Right lobe of liver (tissue), 6 donors: ENCODE results near the gene TLCD3A. TPM values are rescaled to one million over a fixed set of nuclear protein-coding genes. Genes with fewer than 3 reads are reported as not detected.
"Not testable (repeated sequence)": the region's sequence is repeated elsewhere in the genome, so short reads cannot be mapped to it uniquely, and the experiment has no call there.

Experiments
- ATAC-seq, 4 donors: fragments of 200-7000 bp; cut with Tn5 transposase; one replicate each; pipeline ENCODE4 v1.9.1; 2020; ENCODE audit warnings: mild to moderate bottlenecking in 4 of 4, moderate library complexity in 4 of 4
- DNase-seq, 3 donors: peaks; one replicate each; pipeline ENCODE4 v3.0.0-alpha.2; 2020
- H3K27ac ChIP-seq, 3 donors: fragments of 200-600 bp; one replicate each; pipeline ENCODE4 v1.8.0; 2022
- H3K27me3 ChIP-seq, 2 donors: fragments of 200-600 bp; one replicate each; pipeline ENCODE4 v1.8.0; 2022
- H3K36me3 ChIP-seq, 4 donors: fragments of 200-600 bp; sonication (generic) in 1 of 4; one replicate each; pipeline versions ENCODE4 v1.5.1 to v1.8.0; 2017 to 2022; ENCODE audit warnings: control low read depth in 1 of 4
- H3K4me1 ChIP-seq, 4 donors: fragments of 200-600 bp; sonication (generic) in 1 of 4; one replicate each; pipeline versions ENCODE4 v1.5.1 to v1.8.0; 2017 to 2022; ENCODE audit warnings: control low read depth in 1 of 4
- H3K4me3 ChIP-seq, 3 donors: fragments of 200-600 bp; one replicate each; pipeline ENCODE4 v1.8.0; 2022
- H3K9me3 ChIP-seq, 4 donors: fragments of 200-600 bp; sonication (generic) in 1 of 4; one replicate each; pipeline versions ENCODE4 v1.5.1 to v1.8.0; 2017 to 2022; ENCODE audit warnings: control low read depth in 1 of 4
- POLR2A ChIP-seq: fragments of 450-650 bp; IDR thresholded peaks from one replicate; pipeline ENCODE4 v1.6.1; 2017; ENCODE audit warnings: antibody characterized with exemption, mild to moderate bottlenecking
- WGBS: methylation state at CpG from one replicate; pipeline ENCODE4 v1.1.6; 2018; ENCODE audit warnings: low coverage, low lambda C conversion rate; ENCODE audit not compliant: insufficient coverage; ENCODE audit errors: missing lambda C conversion rate; 5-methylcytosine and 5-hydroxymethylcytosine counted together
- intact Hi-C, 2 donors: fragments of 100-400 bp; cut with DNase I; formaldehyde crosslinking; loops; one replicate each; pipeline versions ENCODE4 v1.11.2 to v1.14.1; 2022
- total RNA-seq, 6 experiments: library from RNA; depleted of rRNA in 2 of 6; stranded (reverse); fragments of >200 nt in 2 of 6; fragmentation: NEBNext Ultra II Directional in 3 of 6; extraction: Animal tissue kit (Norgen Biotek cat#: 25700) in 3 of 6; gene quantifications; one replicate each; pipeline versions ENCODE4 v1.1.0 to v1.2.4, GENCODE V29; 2016 to 2023
- TF ChIP-seq, protein P1 (sequence below), 4 donors: fragments of 200-600 bp in 3 of 4; fragments of 450-650 bp in 1 of 4; IDR thresholded peaks; one replicate each; pipeline versions ENCODE4 v1.5.1 to v1.8.0; 2016 to 2022; ENCODE audit warnings: antibody characterized with exemption in 4 of 4, mild to moderate bottlenecking in 2 of 4
- donor health status: DM: no; HTN: yes; CAD: no.
- donor health status: DM: no; HTN: no; CAD: no.
- donor health status: DM: no; HTN: no; CAD: no.
- donor health status: DM: no; HTN: yes; CAD: no.
- donor health status: DM: no; HTN: yes; CAD: no.

The TLCD3A gene
- total RNA-seq, 6 experiments from 2014 or later: 0.59 to 11.5 (median 1.6) TPM

DNA sequence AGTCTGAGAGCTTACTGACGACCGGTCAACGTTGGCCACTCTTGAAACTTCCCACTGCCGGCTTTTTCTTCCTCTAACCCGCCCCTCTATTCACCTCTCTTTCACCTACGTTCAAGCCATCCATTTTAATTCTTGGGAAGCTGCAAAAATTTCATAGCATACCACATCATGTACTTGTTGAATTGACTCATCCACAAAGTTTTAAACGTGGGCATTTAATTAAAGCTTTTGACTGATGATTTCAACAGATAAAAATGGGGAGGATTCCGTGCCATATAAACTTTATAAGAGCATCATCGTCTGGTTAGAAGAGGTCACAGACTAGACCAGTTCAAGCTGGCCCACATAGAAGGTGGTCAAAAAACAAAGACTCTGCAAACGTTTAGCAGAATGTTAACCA, 40.3 kb upstream of the TLCD3A start:
- peaks cover 0 to 53% (median 12%) of the 10 kb centered on the region in 4 donors for H3K36me3 ChIP-seq
- no peak for DNase-seq
- no peaks in the 10 kb centered on the region for H3K4me1 ChIP-seq
- no peak for ATAC-seq
- TF ChIP-seq POLR2A: no peak
- TF ChIP-seq, protein P1, sequence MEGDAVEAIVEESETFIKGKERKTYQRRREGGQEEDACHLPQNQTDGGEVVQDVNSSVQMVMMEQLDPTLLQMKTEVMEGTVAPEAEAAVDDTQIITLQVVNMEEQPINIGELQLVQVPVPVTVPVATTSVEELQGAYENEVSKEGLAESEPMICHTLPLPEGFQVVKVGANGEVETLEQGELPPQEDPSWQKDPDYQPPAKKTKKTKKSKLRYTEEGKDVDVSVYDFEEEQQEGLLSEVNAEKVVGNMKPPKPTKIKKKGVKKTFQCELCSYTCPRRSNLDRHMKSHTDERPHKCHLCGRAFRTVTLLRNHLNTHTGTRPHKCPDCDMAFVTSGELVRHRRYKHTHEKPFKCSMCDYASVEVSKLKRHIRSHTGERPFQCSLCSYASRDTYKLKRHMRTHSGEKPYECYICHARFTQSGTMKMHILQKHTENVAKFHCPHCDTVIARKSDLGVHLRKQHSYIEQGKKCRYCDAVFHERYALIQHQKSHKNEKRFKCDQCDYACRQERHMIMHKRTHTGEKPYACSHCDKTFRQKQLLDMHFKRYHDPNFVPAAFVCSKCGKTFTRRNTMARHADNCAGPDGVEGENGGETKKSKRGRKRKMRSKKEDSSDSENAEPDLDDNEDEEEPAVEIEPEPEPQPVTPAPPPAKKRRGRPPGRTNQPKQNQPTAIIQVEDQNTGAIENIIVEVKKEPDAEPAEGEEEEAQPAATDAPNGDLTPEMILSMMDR (IDR thresholded peaks at IDR 0.05): no peak
- H3K27ac ChIP-seq: no peak overlapping the region
- no peaks in the 10 kb centered on the region for H3K9me3 ChIP-seq
- no peaks in the 10 kb centered on the region for H3K27me3 ChIP-seq
- WGBS: 88% methylated on average over 10 of the region's 10 CpGs
- intact Hi-C loops: no loop called here
- H3K4me3 ChIP-seq: no peak overlapping the region

DNA sequence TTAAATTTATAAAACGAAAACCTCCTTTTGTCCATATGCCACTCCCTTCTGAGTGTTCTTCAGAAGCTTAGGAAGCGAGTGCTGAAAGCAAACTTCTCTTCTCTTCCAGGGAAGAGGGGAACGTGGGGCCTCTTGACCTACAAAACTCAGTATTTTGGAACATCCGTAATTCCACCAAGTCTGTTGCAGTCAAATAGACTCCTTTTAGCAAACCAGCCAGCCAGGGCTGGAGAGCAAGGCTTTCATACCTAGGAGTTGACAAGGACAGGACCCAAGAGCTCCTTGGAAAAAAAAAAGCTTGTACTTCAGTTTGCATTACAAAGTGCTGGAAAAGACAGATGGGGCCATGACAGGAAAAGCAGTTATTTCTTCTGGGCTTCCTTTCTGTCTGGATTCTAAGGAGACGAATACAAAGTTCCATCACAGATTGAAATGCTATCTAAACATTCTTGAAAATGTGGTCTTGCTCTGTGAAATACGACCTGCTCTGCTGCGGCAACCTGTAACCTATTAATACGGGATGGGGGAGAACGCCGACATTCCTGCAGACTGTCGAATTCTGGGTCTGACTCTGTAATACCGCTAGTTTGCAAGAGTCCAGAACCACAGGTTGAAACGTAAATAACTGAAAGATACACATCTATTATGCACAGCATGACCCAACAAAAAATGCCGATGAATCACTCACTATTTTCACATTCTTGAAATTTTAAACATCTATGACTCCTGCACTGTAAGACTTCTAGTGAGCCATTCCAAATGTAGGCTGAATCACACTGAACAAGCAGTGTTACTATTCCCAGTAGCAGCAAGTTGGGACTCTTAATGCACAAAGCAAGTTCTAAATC, 38.4 kb upstream of the TLCD3A start:
- 94% methylated on average over 12 of the region's 14 CpGs for WGBS
- intact Hi-C loops: no loop called here

DNA sequence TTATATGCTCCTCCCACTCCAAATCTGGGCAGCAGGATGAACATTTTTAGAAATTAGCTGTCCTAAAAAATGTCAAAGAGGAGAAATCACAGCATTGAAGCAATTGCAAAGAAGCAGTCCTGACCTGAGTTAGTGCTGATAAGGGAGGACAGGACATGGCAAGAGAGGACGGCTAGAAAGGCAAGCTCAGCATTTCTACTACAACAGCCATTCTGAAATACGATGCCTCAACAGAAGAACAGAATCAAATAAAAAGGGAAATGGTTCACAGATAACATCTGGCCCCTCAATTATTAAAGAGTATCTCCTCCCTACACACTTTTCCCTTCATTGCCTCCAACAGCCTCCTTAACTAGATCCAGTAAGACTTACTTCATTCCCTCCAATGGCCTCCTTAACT, 36.0 kb upstream of the TLCD3A start:
- ATAC-seq: peak in 2 of 4 donors; percentile 23 to 37
- no peaks in the 10 kb centered on the region for H3K27me3 ChIP-seq
- H3K4me1 ChIP-seq: peaks cover 0 to 4% (median 0%) of the 10 kb centered on the region in 4 donors
- TF ChIP-seq, protein P1 (IDR thresholded peaks at IDR 0.05): no peak
- no peak for TF ChIP-seq POLR2A
- no peaks in the 10 kb centered on the region for H3K9me3 ChIP-seq
- intact Hi-C loops: no loop called here
- H3K27ac ChIP-seq: no peak overlapping the region
- DNase-seq: no peak
- H3K36me3 ChIP-seq: peaks cover 0 to 49% (median 12%) of the 10 kb centered on the region in 4 donors
- WGBS: 31% methylated on average over 2 of the region's 2 CpGs
- H3K4me3 ChIP-seq: no peak overlapping the region

More for the DNA sequence above, 38.4 kb upstream of the TLCD3A start:
- DNase-seq (no peak), ATAC-seq (no peak)
- Histone ChIP-seq H3K4me3 (no peak overlapping the region), H3K27me3 (no peaks in the 10 kb centered on the region), H3K4me1 (no peaks in the 10 kb centered on the region), H3K27ac (no peak overlapping the region), H3K36me3 (peaks cover 0 to 57% (median 12%) of the 10 kb centered on the region in 4 donors), H3K9me3 (no peaks in the 10 kb centered on the region)
- no peak for TF ChIP-seq POLR2A
- TF ChIP-seq, protein P1 (IDR thresholded peaks at IDR 0.05): no peak

DNA sequence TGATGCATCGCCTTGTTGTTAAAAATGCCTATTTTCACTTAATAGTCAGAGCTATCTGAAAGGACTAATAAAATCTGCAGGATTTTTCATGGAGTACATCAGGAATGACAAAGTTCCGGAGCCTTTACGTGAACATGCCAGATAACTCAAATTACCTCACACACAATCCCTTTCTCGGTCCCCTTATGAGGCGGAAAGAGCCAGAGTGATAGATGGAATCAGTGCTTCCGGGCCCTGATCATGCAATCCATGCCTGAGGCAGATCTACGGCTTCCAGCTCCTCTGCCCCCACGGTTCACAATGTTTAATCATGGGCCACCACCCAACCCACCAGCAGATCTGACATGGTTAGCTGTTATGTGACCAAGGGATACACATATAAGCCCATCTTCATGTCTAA, 34.7 kb upstream of the TLCD3A start:
- intact Hi-C loops: no loop called here
- H3K4me3 ChIP-seq: no peak overlapping the region
- peaks cover 0 to 4% (median 0%) of the 10 kb centered on the region in 4 donors for H3K4me1 ChIP-seq
- no peaks in the 10 kb centered on the region for H3K9me3 ChIP-seq
- ATAC-seq (no peak), DNase-seq (no peak)
- no peaks in the 10 kb centered on the region for H3K27me3 ChIP-seq
- peaks cover 0 to 39% (median 12%) of the 10 kb centered on the region in 4 donors for H3K36me3 ChIP-seq
- no peak overlapping the region for H3K27ac ChIP-seq
- TF ChIP-seq, protein P1 (IDR thresholded peaks at IDR 0.05): no peak
- no peak for TF ChIP-seq POLR2A
- 92% methylated on average over 8 of the region's 8 CpGs for WGBS

DNA sequence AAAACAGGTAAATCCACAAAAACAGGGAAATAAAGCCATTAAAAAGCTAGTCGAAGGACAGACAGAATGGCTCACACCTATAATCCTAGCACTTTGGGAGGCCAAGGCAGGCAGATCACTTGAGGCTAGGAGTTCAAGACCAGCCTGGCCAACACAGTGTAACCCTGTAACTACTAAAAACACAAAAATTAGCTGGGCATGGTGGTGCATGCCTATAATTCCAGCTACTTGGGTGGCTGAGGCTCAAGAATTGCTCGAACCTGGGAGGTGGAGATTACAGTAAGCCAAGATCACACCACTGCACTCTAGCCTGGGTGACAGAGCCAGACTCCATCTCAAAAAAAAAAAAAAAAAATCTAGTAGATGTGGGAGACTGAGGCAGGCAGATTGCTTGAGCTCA, 34.3 kb upstream of the TLCD3A start:
- H3K36me3 ChIP-seq: peaks cover 0 to 35% (median 12%) of the 10 kb centered on the region in 4 donors
- H3K4me3 ChIP-seq, H3K27me3 ChIP-seq, ATAC-seq, H3K9me3 ChIP-seq, H3K4me1 ChIP-seq, DNase-seq, H3K27ac ChIP-seq, intact Hi-C loops: not testable (repeated sequence)
- 50% methylated on average over 1 of the region's 2 CpGs for WGBS
